HepG2 (cell line): Measurements from ENCODE around the gene PRPSAP1. TPM values are rescaled to one million over a fixed set of nuclear protein-coding genes. Genes with fewer than 3 reads are reported as not detected.
A peak's percentile ranks its signal among the peaks of the same experiment; 100 is the strongest.

ENCODE experiments used
- ATF7 ChIP-seq, 2 experiments: fragments of 450-650 bp in 1 of 2; sonication (generic) in 1 of 2; formaldehyde crosslinking in 1 of 2; IDR thresholded peaks; 2 replicates each; pipeline versions ENCODE4 v1.4.0 to v1.6.1; 2016 to 2020; ENCODE audit warnings: antibody characterized with exemption in 1 of 2, mild to moderate bottlenecking in 1 of 2, missing genetic modification reagents in 1 of 2
- ETV5 ChIP-seq: IDR thresholded peaks from 2 replicates; pipeline ENCODE4 v1.6.1; 2018; ENCODE audit warnings: missing biosample characterization, missing genetic modification reagents, inconsistent platforms, borderline replicate concordance
- GFI1 ChIP-seq: sonication (generic); formaldehyde crosslinking; IDR thresholded peaks from 2 replicates; pipeline ENCODE4 v1.5.0; 2020; ENCODE audit warnings: missing genetic modification reagents, mild to moderate bottlenecking, borderline replicate concordance
- MTF1 ChIP-seq: sonication (generic); formaldehyde crosslinking; IDR thresholded peaks from 2 replicates; pipeline ENCODE4 v1.5.0; 2020; ENCODE audit warnings: missing genetic modification reagents
- NRL ChIP-seq: sonication (generic); formaldehyde crosslinking; IDR thresholded peaks from 2 replicates; pipeline ENCODE4 v1.5.0; 2020; ENCODE audit warnings: missing genetic modification reagents, mild to moderate bottlenecking, moderate library complexity, borderline replicate concordance
- RXRB ChIP-seq: IDR thresholded peaks from 2 replicates; pipeline ENCODE4 v1.6.1; 2016; ENCODE audit warnings: borderline replicate concordance, missing genetic modification reagents, missing compliant biosample characterization
- SNAI1 ChIP-seq: sonication (generic); formaldehyde crosslinking; IDR thresholded peaks from 2 replicates; pipeline ENCODE4 v1.5.0; 2020; ENCODE audit warnings: mild to moderate bottlenecking, missing genetic modification reagents, borderline replicate concordance
- WIZ ChIP-seq: sonication (generic); formaldehyde crosslinking; IDR thresholded peaks from 2 replicates; pipeline ENCODE4 v1.5.1; 2020; ENCODE audit warnings: mild to moderate bottlenecking, missing genetic modification reagents
- ZBTB7B ChIP-seq: sonication (generic); formaldehyde crosslinking; IDR thresholded peaks from 2 replicates; pipeline ENCODE4 v1.4.0; 2020; ENCODE audit warnings: missing genetic modification reagents
- ZNF383 ChIP-seq: sonication (generic); formaldehyde crosslinking; IDR thresholded peaks from 2 replicates; pipeline ENCODE4 v1.4.0; 2020; ENCODE audit warnings: missing genetic modification reagents, mild to moderate bottlenecking, borderline replicate concordance
- ZNF709 ChIP-seq: sonication (generic); formaldehyde crosslinking; IDR thresholded peaks from 2 replicates; pipeline ENCODE4 v1.5.0; 2020; ENCODE audit warnings: mild to moderate bottlenecking, missing genetic modification reagents
- ZNF713 ChIP-seq: sonication (generic); formaldehyde crosslinking; IDR thresholded peaks from 2 replicates; pipeline ENCODE4 v1.4.0; 2020; ENCODE audit warnings: mild to moderate bottlenecking, missing genetic modification reagents
- polyA plus RNA-seq, 8 experiments: library from polyadenylated mRNA; depleted of rRNA in 3 of 8; stranded (reverse) in 7 of 8; unstranded in 1 of 8; fragments of >200 nt; fragmentation: Illumina TruSeq in 4 of 8; extraction: Trizol in 4 of 8; gene quantifications; 2 replicates each; pipeline versions ENCODE4 v1.2.1 to v1.2.3, GENCODE V29; 2011 to 2016; ENCODE audit warnings: low read depth in 4 of 8, missing spikeins in 1 of 8, mixed read lengths in 1 of 8; ENCODE audit not compliant: insufficient read depth in 1 of 8
- total RNA-seq, 5 experiments: library from RNA; depleted of rRNA; stranded (reverse); fragments of >200 nt; fragmentation: Illumina TruSeq; extraction: Trizol; gene quantifications; 2 replicates each; pipeline ENCODE4 v1.2.3, GENCODE V29; 2016; ENCODE audit warnings: low read depth in 1 of 5
- TF ChIP-seq, protein P1 (sequence below): sonication (generic); formaldehyde crosslinking; IDR thresholded peaks from 2 replicates; pipeline ENCODE4 v1.9.0; 2021; ENCODE audit warnings: missing genetic modification reagents, borderline replicate concordance
- TF ChIP-seq, protein P2 (sequence below): sonication (generic); formaldehyde crosslinking; IDR thresholded peaks from 2 replicates; pipeline ENCODE4 v1.9.0; 2021; ENCODE audit warnings: mild to moderate bottlenecking, missing genetic modification reagents
- TF ChIP-seq, protein P3 (sequence below): sonication (generic); formaldehyde crosslinking; IDR thresholded peaks from 2 replicates; pipeline ENCODE4 v1.9.0; 2021; ENCODE audit warnings: missing genetic modification reagents, borderline replicate concordance

Gene PRPSAP1
- total and polyA plus RNA-seq, 2 of the 13 experiments (the other 11 are each of a cell fraction or from before 2014, with no cell fraction given): 91.1 to 314 TPM

DNA sequence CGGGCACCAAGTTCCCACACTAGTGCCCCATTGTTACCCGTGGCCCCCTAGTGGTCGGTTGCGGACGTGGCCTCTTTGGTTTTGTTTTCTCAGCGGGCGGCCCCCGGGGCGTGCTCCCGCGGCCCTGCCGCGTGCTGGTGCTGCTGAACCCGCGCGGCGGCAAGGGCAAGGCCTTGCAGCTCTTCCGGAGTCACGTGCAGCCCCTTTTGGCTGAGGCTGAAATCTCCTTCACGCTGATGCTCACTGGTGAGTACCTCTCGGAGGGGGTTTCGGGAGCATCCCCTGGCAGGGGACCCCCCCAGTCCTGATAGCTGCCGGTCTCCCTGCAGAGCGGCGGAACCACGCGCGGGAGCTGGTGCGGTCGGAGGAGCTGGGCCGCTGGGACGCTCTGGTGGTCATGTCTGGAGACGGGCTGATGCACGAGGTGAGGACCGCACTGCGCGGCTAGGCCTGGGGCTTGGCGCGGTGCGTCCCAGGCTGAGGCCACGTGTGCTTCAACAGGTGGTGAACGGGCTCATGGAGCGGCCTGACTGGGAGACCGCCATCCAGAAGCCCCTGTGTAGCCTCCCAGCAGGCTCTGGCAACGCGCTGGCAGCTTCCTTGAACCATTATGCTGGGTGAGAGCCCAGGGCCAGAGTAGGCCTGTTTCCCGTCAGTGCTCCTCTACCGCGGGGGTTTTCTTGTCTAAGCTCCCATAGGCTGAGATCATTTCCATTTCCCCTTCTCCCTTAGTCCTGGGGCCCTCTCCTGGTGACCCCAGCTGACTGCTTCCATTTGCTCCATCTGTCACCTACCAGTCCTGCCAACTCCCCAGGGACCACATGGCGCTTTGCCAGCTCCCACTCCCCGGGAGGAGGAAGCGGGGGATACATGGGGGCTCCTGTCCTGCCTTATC, 32.4 kb upstream of the PRPSAP1 start (continued):
- TF ChIP-seq NRL: peak; percentile 98
- peak; percentile 86 for TF ChIP-seq ETV5 (CRISPR knock-in tag)
- peak; percentile 79; the same call in 1 of the 2 replicates for TF ChIP-seq GFI1 (CRISPR knock-in tag)
- TF ChIP-seq ZNF383: no peak
- peak; percentile 83; the same call in 1 of the 2 replicates for TF ChIP-seq WIZ (CRISPR knock-in tag)
- TF ChIP-seq, protein P1, sequence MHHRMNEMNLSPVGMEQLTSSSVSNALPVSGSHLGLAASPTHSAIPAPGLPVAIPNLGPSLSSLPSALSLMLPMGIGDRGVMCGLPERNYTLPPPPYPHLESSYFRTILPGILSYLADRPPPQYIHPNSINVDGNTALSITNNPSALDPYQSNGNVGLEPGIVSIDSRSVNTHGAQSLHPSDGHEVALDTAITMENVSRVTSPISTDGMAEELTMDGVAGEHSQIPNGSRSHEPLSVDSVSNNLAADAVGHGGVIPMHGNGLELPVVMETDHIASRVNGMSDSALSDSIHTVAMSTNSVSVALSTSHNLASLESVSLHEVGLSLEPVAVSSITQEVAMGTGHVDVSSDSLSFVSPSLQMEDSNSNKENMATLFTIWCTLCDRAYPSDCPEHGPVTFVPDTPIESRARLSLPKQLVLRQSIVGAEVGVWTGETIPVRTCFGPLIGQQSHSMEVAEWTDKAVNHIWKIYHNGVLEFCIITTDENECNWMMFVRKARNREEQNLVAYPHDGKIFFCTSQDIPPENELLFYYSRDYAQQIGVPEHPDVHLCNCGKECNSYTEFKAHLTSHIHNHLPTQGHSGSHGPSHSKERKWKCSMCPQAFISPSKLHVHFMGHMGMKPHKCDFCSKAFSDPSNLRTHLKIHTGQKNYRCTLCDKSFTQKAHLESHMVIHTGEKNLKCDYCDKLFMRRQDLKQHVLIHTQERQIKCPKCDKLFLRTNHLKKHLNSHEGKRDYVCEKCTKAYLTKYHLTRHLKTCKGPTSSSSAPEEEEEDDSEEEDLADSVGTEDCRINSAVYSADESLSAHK (CRISPR knock-in tag): 0 out of 2 replicates have a peak, but pooled peaks have one; percentile 57
- TF ChIP-seq ATF7 (IDR thresholded peaks at IDR 0.05): no peak
- peak; percentile 72; the same call in 1 of the 2 replicates for TF ChIP-seq ATF7 (CRISPR knock-in tag; IDR thresholded peaks at IDR 0.05)
- peak; percentile 97 for TF ChIP-seq ZNF709
- no peak for TF ChIP-seq SNAI1 (CRISPR knock-in tag)
- TF ChIP-seq ZNF713: no peak
- TF ChIP-seq, protein P2, sequence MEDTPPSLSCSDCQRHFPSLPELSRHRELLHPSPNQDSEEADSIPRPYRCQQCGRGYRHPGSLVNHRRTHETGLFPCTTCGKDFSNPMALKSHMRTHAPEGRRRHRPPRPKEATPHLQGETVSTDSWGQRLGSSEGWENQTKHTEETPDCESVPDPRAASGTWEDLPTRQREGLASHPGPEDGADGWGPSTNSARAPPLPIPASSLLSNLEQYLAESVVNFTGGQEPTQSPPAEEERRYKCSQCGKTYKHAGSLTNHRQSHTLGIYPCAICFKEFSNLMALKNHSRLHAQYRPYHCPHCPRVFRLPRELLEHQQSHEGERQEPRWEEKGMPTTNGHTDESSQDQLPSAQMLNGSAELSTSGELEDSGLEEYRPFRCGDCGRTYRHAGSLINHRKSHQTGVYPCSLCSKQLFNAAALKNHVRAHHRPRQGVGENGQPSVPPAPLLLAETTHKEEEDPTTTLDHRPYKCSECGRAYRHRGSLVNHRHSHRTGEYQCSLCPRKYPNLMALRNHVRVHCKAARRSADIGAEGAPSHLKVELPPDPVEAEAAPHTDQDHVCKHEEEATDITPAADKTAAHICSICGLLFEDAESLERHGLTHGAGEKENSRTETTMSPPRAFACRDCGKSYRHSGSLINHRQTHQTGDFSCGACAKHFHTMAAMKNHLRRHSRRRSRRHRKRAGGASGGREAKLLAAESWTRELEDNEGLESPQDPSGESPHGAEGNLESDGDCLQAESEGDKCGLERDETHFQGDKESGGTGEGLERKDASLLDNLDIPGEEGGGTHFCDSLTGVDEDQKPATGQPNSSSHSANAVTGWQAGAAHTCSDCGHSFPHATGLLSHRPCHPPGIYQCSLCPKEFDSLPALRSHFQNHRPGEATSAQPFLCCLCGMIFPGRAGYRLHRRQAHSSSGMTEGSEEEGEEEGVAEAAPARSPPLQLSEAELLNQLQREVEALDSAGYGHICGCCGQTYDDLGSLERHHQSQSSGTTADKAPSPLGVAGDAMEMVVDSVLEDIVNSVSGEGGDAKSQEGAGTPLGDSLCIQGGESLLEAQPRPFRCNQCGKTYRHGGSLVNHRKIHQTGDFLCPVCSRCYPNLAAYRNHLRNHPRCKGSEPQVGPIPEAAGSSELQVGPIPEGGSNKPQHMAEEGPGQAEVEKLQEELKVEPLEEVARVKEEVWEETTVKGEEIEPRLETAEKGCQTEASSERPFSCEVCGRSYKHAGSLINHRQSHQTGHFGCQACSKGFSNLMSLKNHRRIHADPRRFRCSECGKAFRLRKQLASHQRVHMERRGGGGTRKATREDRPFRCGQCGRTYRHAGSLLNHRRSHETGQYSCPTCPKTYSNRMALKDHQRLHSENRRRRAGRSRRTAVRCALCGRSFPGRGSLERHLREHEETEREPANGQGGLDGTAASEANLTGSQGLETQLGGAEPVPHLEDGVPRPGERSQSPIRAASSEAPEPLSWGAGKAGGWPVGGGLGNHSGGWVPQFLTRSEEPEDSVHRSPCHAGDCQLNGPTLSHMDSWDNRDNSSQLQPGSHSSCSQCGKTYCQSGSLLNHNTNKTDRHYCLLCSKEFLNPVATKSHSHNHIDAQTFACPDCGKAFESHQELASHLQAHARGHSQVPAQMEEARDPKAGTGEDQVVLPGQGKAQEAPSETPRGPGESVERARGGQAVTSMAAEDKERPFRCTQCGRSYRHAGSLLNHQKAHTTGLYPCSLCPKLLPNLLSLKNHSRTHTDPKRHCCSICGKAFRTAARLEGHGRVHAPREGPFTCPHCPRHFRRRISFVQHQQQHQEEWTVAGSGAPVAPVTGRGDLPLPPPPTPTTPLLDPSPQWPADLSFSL (CRISPR knock-in tag): 0 out of 2 replicates have a peak, but pooled peaks have one; percentile 13
- TF ChIP-seq, protein P3, sequence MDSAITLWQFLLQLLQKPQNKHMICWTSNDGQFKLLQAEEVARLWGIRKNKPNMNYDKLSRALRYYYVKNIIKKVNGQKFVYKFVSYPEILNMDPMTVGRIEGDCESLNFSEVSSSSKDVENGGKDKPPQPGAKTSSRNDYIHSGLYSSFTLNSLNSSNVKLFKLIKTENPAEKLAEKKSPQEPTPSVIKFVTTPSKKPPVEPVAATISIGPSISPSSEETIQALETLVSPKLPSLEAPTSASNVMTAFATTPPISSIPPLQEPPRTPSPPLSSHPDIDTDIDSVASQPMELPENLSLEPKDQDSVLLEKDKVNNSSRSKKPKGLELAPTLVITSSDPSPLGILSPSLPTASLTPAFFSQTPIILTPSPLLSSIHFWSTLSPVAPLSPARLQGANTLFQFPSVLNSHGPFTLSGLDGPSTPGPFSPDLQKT (CRISPR knock-in tag): peak; percentile 94; the same call in 1 of the 2 replicates
- peak; percentile 97 for TF ChIP-seq MTF1 (CRISPR knock-in tag)
- peak; percentile 88 for TF ChIP-seq RXRB (CRISPR knock-in tag)
- TF ChIP-seq ZBTB7B (CRISPR knock-in tag): 0 out of 2 replicates have a peak, but pooled peaks have one; percentile 75
